GM06990 (cell line): ENCODE measurements around the gene MEX3A.

Experiments used
- DNase-seq: peaks from one replicate; pipeline ENCODE4 v3.0.0-alpha.2; 2011; ENCODE audit not compliant: insufficient read length; ENCODE audit errors: extremely low read depth
- H3K27me3 ChIP-seq: replicated peaks from 2 replicates; pipeline ENCODE4 v1.6.0; 2011; ENCODE audit warnings: low read length; ENCODE audit not compliant: control insufficient read depth, insufficient read depth
- H3K36me3 ChIP-seq: 2 replicates; pipeline ENCODE4 v1.5.1; 2011; ENCODE audit warnings: low read length; ENCODE audit not compliant: control insufficient read depth, insufficient read depth
- H3K4me3 ChIP-seq: replicated peaks from 2 replicates; pipeline ENCODE4 v1.5.1; 2011; ENCODE audit warnings: low read depth, mild to moderate bottlenecking, control low read depth, low read length
- TF ChIP-seq, protein P1 (sequence below): IDR thresholded peaks from 2 replicates; pipeline ENCODE4 v1.5.1; 2011; ENCODE audit warnings: low read length, control low read depth, mild to moderate bottlenecking, inconsistent platforms; ENCODE audit not compliant: insufficient read depth, poor library complexity, severe bottlenecking

The MEX3A gene

DNA sequence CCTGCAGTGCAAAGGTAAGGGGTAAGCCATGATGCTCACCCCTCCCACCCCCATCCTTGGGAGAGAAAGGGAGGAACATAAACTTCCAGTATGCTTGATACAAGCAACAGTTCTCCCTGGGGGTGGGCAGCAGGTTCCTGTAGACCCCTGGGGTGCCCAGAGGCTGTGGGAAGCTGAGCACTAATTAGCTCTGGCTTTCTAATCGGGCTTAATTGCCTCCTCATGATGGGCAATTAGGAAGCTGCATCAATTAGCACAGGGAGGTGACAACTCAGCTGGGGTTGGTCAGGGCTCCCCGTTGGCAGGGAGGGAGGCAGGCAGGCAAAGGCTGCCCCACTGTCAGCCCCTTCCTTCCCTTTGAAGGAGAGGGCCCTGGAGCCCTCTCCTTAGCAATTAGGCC lies 16.5 kb upstream of the MEX3A start:
- Histone ChIP-seq H3K27me3 (no peaks in the 10 kb centered on the region), H3K4me3 (no peak overlapping the region), H3K36me3 (no peaks in the 10 kb centered on the region)
- no peak for DNase-seq
- TF ChIP-seq, protein P1, sequence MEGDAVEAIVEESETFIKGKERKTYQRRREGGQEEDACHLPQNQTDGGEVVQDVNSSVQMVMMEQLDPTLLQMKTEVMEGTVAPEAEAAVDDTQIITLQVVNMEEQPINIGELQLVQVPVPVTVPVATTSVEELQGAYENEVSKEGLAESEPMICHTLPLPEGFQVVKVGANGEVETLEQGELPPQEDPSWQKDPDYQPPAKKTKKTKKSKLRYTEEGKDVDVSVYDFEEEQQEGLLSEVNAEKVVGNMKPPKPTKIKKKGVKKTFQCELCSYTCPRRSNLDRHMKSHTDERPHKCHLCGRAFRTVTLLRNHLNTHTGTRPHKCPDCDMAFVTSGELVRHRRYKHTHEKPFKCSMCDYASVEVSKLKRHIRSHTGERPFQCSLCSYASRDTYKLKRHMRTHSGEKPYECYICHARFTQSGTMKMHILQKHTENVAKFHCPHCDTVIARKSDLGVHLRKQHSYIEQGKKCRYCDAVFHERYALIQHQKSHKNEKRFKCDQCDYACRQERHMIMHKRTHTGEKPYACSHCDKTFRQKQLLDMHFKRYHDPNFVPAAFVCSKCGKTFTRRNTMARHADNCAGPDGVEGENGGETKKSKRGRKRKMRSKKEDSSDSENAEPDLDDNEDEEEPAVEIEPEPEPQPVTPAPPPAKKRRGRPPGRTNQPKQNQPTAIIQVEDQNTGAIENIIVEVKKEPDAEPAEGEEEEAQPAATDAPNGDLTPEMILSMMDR: no peak

DNA sequence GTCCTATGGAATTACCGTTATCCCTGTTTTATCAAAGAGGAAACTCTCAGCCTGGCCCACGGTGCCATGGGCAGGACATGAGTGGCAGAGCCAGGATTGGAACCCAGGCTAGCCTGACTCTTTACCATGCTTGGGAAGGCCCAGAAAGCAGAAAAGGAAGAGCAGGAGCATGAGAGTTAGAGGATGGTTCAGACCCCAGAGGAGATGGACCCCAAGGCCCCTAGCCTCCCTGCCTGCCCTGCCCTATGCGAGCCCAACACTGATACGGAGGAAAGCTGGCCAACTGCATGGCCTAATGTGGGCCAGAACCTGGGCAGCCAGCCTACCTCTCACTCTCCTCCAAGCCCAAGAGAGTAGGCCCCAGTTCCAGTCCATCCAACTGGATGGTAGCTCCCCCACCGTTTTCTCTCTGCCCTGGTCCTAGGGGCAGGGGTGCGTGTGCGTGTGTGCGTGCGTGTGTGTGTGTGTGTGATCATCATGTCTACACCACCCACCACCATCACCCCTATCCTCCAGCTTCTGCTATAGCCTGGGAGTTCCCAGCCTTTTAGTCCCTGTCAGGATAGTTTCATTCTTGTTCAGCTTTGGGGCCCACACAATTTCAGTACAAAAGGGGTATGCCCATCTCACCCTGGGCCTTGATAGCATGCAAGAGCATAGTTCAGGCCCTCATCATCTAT lies 15.4 kb upstream of the MEX3A start:
- H3K36me3 ChIP-seq: no peaks in the 10 kb centered on the region
- no peak overlapping the region for H3K4me3 ChIP-seq
- TF ChIP-seq, protein P1: no peak
- H3K27me3 ChIP-seq: no peaks in the 10 kb centered on the region
- peak; percentile 54 for DNase-seq

DNA sequence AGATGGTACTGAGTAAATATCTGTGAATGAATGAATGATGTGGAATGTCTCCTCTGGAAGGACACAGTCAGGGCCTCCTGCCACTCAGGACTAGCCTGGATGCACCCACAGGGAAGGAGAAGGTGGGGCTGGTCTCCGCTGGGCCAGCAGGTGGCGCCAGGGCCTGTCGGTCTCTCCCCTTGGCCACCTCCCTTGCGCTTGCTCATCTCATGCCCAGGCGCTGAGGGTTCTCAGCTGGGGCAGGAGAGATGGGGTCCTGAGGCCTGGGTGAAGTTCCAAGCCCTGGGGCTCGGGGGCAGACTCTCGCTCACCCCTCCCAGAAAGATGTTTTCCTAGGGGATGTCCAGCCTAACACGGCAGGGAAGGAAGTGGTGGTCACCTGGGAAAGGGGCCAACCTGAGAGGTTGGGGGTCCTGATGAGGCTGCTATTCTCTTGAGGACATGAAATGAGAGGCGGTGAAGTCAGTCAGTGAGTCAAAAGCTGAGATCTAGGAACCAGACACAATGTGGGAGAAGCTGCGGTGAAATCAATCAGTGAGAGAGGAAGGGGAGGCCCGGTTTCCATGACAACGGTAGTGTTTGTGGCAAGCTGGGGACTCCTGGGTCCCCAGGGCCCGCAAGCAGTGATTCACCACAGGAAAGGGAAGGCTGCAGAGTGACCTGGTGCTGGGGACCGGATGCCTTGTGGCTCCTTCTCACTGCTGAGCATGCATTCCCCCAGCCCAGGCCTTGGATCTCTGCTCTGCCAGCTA lies 14.6 kb upstream of the MEX3A start:
- TF ChIP-seq, protein P1: peak; percentile 98
- no peaks in the 10 kb centered on the region for H3K36me3 ChIP-seq
- no peaks in the 10 kb centered on the region for H3K27me3 ChIP-seq
- H3K4me3 ChIP-seq: no peak overlapping the region
- peak; percentile 87 for DNase-seq

DNA sequence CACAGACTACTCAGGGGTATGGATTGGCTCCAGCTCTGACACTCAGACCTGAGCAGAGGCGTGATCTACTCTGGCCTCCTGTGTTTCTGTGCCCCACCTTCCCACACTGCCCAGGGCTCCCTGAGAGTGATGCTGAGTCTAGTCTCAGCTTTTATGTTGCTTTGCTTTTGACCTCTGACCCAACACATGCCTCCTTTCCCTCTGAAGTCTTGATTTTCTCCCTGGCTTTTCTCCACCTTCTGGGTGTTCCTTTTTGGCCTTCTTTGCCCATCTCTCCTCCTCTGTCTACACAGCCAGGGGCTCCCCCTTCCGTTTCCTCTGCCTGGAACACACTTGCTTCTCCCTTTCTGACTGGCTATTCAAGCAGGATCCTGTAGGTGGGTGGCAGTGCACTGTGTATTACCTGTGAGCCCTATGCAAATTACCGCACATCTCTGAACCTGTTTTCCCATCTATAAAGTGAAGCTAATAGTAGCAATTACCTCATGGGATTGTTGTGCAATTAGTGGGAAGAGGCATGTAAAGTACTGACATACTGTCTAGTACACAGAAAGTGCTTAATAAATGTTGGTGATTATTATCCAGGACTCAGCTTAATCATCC lies 13.7 kb upstream of the MEX3A start:
- H3K36me3 ChIP-seq: no peaks in the 10 kb centered on the region
- no peak overlapping the region for H3K4me3 ChIP-seq
- no peaks in the 10 kb centered on the region for H3K27me3 ChIP-seq
- DNase-seq: no peak
- TF ChIP-seq, protein P1: no peak

DNA sequence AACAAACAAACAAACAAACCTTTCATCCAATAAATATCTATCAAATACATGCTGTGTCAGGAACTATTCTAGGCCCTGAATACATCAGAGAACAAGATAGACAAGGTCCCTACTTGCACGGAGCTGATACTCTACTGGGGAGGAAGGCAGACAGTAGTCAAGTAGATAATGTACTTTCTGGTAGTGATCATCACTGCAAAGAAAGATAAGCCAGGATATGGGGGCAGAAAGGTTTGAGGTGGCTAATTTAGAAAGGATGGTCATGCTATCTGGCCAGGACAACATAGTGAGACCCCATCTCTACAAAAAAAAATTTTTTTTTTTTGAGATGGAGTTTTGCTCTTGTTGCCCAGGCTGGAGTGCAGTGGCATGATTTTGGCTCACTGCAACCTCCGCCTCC lies 9.3 kb upstream of the MEX3A start:
- Histone ChIP-seq H3K36me3 (no peaks in the 10 kb centered on the region), H3K27me3 (no peaks in the 10 kb centered on the region), H3K4me3 (no peak overlapping the region)
- DNase-seq: no peak
- TF ChIP-seq, protein P1: no peak
